ENCODE data around the gene GNPAT.

The GNPAT gene

GRCh38 chr1:231242516-231243198 lies 1.6 kb downstream of the GNPAT start:
- TF ChIP-seq, protein P1, sequence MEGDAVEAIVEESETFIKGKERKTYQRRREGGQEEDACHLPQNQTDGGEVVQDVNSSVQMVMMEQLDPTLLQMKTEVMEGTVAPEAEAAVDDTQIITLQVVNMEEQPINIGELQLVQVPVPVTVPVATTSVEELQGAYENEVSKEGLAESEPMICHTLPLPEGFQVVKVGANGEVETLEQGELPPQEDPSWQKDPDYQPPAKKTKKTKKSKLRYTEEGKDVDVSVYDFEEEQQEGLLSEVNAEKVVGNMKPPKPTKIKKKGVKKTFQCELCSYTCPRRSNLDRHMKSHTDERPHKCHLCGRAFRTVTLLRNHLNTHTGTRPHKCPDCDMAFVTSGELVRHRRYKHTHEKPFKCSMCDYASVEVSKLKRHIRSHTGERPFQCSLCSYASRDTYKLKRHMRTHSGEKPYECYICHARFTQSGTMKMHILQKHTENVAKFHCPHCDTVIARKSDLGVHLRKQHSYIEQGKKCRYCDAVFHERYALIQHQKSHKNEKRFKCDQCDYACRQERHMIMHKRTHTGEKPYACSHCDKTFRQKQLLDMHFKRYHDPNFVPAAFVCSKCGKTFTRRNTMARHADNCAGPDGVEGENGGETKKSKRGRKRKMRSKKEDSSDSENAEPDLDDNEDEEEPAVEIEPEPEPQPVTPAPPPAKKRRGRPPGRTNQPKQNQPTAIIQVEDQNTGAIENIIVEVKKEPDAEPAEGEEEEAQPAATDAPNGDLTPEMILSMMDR (conservative IDR thresholded peaks at IDR 0.05; ENCODE audit: low read depth, low read length), result no peak
- H3K4me3 ChIP-seq (ENCODE audit: low read depth, low read length), result peak overlapping the region; percentile 19
- DNase-seq (ENCODE audit: low read depth), result peak; percentile 51

- no peak overlapping the region for H3K4me3 ChIP-seq (ENCODE audit: low read depth, low read length)
- TF ChIP-seq, protein P1 (conservative IDR thresholded peaks at IDR 0.05; ENCODE audit: low read depth, low read length), result no peak
- DNase-seq (ENCODE audit: low read depth), result no peak
Measured at GRCh38 chr1:231248778-231249177, 7.8 kb downstream of the GNPAT start.

DNA sequence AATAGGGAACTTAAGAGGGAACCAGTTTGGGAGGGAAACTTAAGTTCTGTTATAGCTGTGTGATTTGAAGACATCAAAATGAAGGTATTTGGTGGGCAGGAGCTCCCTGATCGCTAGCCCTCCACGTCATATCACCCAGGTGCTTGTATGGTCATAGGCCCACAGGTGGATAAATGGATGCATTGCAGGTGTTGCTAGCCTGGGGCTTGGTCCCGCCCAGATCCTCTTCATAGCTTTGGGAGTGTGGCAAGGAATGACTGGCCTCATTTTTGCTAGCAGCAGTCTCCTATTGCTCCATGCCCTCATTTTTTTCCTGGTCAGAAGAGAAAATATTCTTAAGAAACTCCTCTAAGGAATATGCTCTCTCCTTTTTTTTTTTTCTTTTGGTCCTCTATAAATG lies 11.3 kb downstream of the GNPAT start:
- TF ChIP-seq, protein P1 (conservative IDR thresholded peaks at IDR 0.05; ENCODE audit: low read depth, low read length), result no peak
- no peak for DNase-seq (ENCODE audit: low read depth)
- no peak overlapping the region for H3K4me3 ChIP-seq (ENCODE audit: low read depth, low read length)

DNA sequence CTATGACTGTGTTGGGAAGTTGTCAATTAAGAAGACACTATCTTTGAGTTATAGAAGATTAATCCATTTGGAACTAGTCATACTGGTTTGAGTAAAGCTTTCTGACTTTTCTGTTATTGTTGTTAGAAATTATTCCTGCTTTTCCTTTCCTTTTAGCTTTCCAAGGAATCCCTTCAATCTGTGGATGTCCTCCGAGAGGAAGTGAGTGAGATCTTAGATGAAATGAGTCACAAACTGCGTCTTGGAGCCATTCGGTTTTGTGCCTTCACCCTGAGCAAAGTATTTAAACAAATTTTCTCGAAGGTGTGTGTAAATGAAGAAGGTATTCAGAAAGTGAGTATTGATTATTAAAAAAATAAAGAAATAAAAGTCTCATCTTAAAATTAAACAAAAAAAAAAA lies 19.3 kb downstream of the GNPAT start:
- H3K4me3 ChIP-seq (ENCODE audit: low read depth, low read length), result no peak overlapping the region
- no peak for DNase-seq (ENCODE audit: low read depth)
- TF ChIP-seq, protein P1 (conservative IDR thresholded peaks at IDR 0.05; ENCODE audit: low read depth, low read length), result no peak

DNA sequence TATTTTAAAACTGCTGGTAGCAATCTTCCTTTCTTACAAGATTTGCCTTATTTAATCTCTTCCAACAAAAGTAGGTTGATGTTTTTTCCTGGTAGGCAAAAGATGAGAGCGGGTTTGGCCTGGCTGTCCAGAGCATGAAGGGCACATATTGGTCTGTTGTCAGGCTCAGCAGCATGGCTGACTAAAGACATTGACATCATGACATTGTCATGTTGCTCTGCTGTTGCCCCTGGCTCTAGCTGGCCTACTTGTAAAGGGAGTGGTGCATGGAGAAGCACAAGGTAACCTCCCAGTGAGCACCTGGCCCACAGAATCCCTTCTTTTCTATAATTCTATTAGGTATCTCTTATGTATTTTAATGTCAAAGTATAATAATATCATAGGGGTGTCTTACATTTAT lies 23.6 kb downstream of the GNPAT start:
- no peak for DNase-seq (ENCODE audit: low read depth)
- TF ChIP-seq, protein P1 (conservative IDR thresholded peaks at IDR 0.05; ENCODE audit: low read depth, low read length), result no peak
- no peak overlapping the region for H3K4me3 ChIP-seq (ENCODE audit: low read depth, low read length)

DNA sequence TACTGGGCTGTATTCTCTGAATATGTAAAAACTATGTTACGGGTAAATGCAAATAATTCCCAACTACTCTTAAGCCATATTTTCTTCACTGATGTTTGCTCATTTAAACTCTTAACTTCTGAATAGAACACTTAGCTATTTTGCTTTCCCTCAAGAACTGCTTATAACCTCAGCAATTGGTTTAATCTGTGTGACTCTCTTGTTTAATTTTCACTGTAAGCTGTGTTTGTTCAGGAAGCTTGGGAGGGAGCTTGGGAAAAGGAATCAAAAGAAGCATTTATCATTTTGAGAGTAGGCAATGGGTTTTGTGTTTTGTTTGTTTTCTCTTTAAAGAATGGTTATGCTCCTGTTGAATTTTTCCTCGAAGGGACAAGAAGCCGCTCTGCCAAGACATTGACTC lies 24.4 kb downstream of the GNPAT start:
- H3K4me3 ChIP-seq (ENCODE audit: low read depth, low read length), result no peak overlapping the region
- no peak for DNase-seq (ENCODE audit: low read depth)
- TF ChIP-seq, protein P1 (conservative IDR thresholded peaks at IDR 0.05; ENCODE audit: low read depth, low read length), result no peak

- peak; percentile 62 for DNase-seq (ENCODE audit: low read depth)
- TF ChIP-seq, protein P1 (conservative IDR thresholded peaks at IDR 0.05; ENCODE audit: low read depth, low read length), result no peak
- no peak overlapping the region for H3K4me3 ChIP-seq (ENCODE audit: low read depth, low read length)
Measured at GRCh38 chr1:231266811-231267322, 25.9 kb downstream of the GNPAT start.
